BE2C (cell line): ENCODE measurements around the gene PRSS38.

Experiments
- DNase-seq: peaks from one replicate; pipeline ENCODE4 v3.0.0-alpha.2; 2020
- H3K27me3 ChIP-seq: fragments of 250-450 bp; sonication (Bioruptor Pico); 2 replicates; pipeline ENCODE4 v1.5.1; 2020; ENCODE audit warnings: mild to moderate bottlenecking
- H3K36me3 ChIP-seq: fragments of 250-450 bp; sonication (Bioruptor Pico); 2 replicates; pipeline ENCODE4 v1.5.1; 2020; ENCODE audit warnings: mild to moderate bottlenecking
- H3K4me1 ChIP-seq: fragments of 250-450 bp; sonication (Bioruptor Pico); 2 replicates; pipeline ENCODE4 v1.5.1; 2020
- H3K4me3 ChIP-seq: 2 replicates; pipeline ENCODE4 v1.5.1; 2011; ENCODE audit warnings: low read depth, low read length
- H3K9me3 ChIP-seq: fragments of 250-450 bp; sonication (Bioruptor Pico); 2 replicates; pipeline ENCODE4 v1.5.1; 2020
- TF ChIP-seq, protein P1 (sequence below): IDR thresholded peaks from 2 replicates; pipeline ENCODE4 v1.5.1; 2012; ENCODE audit warnings: mild to moderate bottlenecking, low read depth, low read length

Gene PRSS38

DNA sequence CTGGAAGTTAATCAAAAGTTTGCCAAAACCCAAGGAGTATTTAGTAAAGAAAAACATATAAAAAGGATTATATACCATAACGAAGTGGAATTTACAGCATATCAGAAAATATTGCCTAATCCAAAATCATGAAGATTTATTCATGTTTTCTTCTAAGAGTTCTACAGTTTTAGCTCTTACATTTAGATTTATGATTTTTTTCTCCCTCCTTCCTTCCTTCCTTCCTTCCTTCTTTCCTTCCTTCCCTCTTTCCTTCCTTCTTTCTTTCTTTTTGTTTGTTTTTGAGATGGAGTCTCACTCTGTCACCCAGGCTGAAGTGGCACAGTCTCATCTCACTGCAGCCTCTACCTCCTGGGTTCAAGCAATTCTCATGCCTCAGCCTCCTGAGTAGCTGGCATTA is 15.7 kb upstream of the PRSS38 start:
- no peaks in the 10 kb centered on the region for H3K4me1 ChIP-seq
- H3K27me3 ChIP-seq, result no peaks in the 10 kb centered on the region; the same call in 1 of the 2 replicates
- TF ChIP-seq, protein P1, sequence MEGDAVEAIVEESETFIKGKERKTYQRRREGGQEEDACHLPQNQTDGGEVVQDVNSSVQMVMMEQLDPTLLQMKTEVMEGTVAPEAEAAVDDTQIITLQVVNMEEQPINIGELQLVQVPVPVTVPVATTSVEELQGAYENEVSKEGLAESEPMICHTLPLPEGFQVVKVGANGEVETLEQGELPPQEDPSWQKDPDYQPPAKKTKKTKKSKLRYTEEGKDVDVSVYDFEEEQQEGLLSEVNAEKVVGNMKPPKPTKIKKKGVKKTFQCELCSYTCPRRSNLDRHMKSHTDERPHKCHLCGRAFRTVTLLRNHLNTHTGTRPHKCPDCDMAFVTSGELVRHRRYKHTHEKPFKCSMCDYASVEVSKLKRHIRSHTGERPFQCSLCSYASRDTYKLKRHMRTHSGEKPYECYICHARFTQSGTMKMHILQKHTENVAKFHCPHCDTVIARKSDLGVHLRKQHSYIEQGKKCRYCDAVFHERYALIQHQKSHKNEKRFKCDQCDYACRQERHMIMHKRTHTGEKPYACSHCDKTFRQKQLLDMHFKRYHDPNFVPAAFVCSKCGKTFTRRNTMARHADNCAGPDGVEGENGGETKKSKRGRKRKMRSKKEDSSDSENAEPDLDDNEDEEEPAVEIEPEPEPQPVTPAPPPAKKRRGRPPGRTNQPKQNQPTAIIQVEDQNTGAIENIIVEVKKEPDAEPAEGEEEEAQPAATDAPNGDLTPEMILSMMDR, result no peak
- no peaks in the 10 kb centered on the region; the same call in 1 of the 2 replicates for H3K36me3 ChIP-seq
- no peak overlapping the region for H3K4me3 ChIP-seq
- H3K9me3 ChIP-seq, result no peaks in the 10 kb centered on the region
- DNase-seq, result no peak

DNA sequence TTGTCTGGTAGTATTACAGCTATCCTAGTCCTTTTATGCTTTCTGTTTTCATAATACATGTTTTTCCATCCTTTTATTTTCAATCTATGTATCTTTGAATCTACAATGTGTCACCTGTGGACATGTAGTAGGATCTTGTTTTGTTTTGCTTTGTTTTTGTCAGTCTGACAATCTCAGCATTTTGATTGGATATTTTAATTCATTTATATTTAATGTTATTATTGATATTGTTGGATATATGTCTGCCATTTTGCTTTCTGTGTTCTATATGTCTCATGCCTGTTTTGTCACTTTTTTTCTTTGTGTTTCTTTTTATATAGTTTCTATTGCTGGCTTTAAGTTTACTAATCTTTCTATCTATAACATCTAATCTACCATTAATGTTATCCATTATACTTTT is 11.5 kb upstream of the PRSS38 start:
- H3K36me3 ChIP-seq, result no peaks in the 10 kb centered on the region; the same call in 1 of the 2 replicates
- H3K9me3 ChIP-seq, result no peaks in the 10 kb centered on the region
- TF ChIP-seq, protein P1, result no peak
- H3K4me1 ChIP-seq, result no peaks in the 10 kb centered on the region
- DNase-seq, result no peak
- no peaks in the 10 kb centered on the region; the same call in 1 of the 2 replicates for H3K27me3 ChIP-seq
- H3K4me3 ChIP-seq, result no peak overlapping the region

DNA sequence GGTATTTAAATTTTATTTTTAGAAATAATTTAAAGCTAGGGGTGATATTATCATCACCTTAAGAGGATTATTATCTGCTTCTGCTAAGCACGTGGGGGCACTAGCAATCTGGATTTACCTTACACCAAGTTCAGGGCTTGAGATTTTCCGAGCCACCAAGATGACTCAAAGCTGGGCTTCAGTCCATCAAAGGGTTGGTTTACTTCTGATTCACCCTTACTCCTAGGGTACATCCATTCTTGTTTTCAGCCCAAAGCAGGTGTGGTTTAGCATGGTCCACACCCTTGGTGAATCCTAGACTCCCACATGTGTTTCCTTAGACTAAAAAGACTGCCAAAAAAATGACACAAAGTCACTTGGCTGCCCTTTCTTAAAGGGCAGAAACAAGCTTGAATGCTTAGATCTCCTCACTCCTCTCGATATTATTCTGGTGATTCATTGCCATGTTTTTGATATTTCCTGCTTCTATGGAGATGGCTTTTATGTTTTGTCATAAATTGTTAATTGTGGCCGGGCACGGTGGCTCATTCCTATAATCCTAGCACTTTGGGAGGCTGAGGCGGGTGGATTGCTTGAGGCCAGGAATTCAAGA is 9.8 kb upstream of the PRSS38 start:
- TF ChIP-seq, protein P1, result no peak
- Histone ChIP-seq H3K9me3 (no peaks in the 10 kb centered on the region), H3K4me3 (no peak overlapping the region), H3K27me3 (no peaks in the 10 kb centered on the region; the same call in 1 of the 2 replicates), H3K36me3 (no peaks in the 10 kb centered on the region), H3K4me1 (no peaks in the 10 kb centered on the region)
- DNase-seq, result no peak

DNA sequence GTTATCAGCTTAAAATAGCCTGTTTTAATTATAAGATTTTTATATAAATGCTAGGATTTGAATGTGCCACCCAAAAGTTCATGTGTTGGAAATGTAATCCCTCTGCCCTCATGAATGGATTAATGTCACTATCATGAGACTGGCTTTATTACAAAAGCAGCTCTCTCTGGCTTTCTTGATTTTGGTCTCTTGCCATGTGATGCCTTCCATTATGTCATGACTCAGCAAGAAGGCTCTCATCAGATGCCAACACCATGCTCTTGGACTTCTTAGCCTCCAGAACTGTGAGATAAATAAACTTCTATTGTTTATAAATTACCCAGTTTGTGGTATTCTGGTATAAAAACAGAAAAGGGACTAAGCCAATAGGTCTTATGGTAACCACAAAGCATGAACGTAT is 6.9 kb upstream of the PRSS38 start:
- Histone ChIP-seq H3K4me1 (no peaks in the 10 kb centered on the region), H3K36me3 (no peaks in the 10 kb centered on the region), H3K4me3 (no peak overlapping the region), H3K9me3 (no peaks in the 10 kb centered on the region), H3K27me3 (no peaks in the 10 kb centered on the region)
- TF ChIP-seq, protein P1, result no peak
- DNase-seq, result no peak

DNA sequence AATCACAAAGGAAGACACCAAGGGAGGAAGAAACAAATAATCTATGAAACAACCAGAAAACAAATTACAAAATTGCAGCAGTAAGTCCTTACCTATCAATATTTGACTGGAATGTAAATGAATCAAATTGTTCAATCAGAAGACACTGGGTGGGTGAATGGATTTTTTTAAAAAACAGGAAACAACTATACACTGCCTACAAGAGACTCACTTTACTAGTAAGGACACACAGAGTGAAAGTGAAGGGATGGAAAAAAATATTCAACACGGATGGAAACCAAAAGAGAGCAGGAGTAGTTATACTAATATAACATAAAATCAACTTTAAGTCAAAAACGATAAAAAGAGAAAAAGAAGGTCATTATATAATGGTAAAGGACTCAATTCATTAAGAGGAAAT is 6.4 kb upstream of the PRSS38 start:
- Histone ChIP-seq H3K9me3 (0 out of 2 replicates have a peak, but pooled peaks cover 2% of the 10 kb centered on the region), H3K27me3 (no peaks in the 10 kb centered on the region), H3K36me3 (no peaks in the 10 kb centered on the region), H3K4me3 (no peak overlapping the region), H3K4me1 (no peaks in the 10 kb centered on the region)
- DNase-seq, result no peak
- TF ChIP-seq, protein P1, result no peak

DNA sequence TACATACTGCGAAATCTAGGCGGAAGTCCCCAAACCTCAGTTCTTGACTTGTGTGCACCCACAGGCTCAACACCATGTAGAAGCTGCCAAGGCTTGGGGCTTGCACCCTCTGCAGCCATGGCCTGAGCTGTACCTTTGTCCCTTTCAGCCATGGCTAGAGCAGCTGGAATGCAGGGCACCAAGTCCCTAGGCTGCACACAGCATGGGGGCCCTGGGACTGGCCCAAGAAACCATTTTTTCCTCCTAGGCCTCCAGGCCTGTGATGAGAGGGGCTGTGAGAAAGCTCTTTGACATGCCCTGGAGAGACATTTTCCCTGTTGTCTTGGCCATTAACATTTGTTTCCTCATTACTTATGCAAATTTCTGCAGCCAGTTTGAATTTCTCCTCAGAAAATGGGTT is 1.5 kb upstream of the PRSS38 start:
- Histone ChIP-seq H3K9me3 (peaks cover 3% of the 10 kb centered on the region; the same call in 1 of the 2 replicates), H3K36me3 (no peaks in the 10 kb centered on the region), H3K27me3 (no peaks in the 10 kb centered on the region), H3K4me3 (no peak overlapping the region), H3K4me1 (no peaks in the 10 kb centered on the region)
- TF ChIP-seq, protein P1, result no peak
- no peak for DNase-seq
